Keratinocyte (primary cell): Measurements from ENCODE around the gene TECPR1. TPM values are rescaled to one million over a fixed set of nuclear protein-coding genes. Genes with fewer than 3 reads are reported as not detected.

Experiments used
- DNase-seq: peaks from one replicate; pipeline ENCODE4 v3.0.0-alpha.2; 2011; ENCODE audit warnings: low read depth, missing footprints, low spot score
- FAIRE-seq: peaks from 2 replicates; lab custom pipeline; 2011; peaks lifted over from hg19 to GRCh38; lab: Jason Lieb, UNC
- H2AFZ ChIP-seq: 2 replicates; pipeline ENCODE4 v1.6.0; 2012; ENCODE audit warnings: low read length, control low read depth, inconsistent platforms; ENCODE audit not compliant: control insufficient read depth
- H3K27ac ChIP-seq: 2 replicates; pipeline ENCODE4 v1.5.1; 2011; ENCODE audit warnings: low read length; ENCODE audit not compliant: control insufficient read depth, insufficient read depth
- H3K27me3 ChIP-seq: 3 replicates; pipeline ENCODE4 v1.6.0; 2011; ENCODE audit warnings: low read length; ENCODE audit not compliant: control insufficient read depth, insufficient read depth; ENCODE audit errors: extremely low read depth
- H3K36me3 ChIP-seq, 2 experiments: 2 replicates in 1 of 2; 3 replicates in 1 of 2; pipeline ENCODE4 v1.5.1; 2011; ENCODE audit warnings: low read length in 2 of 2, mild to moderate bottlenecking in 1 of 2; ENCODE audit not compliant: control insufficient read depth in 2 of 2, insufficient read depth in 2 of 2; ENCODE audit errors: extremely low read depth in 1 of 2
- H3K4me1 ChIP-seq: 3 replicates; pipeline ENCODE4 v1.5.1; 2011; ENCODE audit warnings: low read length; ENCODE audit not compliant: control insufficient read depth, insufficient read depth; ENCODE audit errors: extremely low read depth
- H3K4me2 ChIP-seq: 3 replicates; pipeline ENCODE4 v1.6.0; 2011; ENCODE audit warnings: low read depth, low read length; ENCODE audit not compliant: control insufficient read depth, insufficient read depth; ENCODE audit errors: extremely low read depth
- H3K4me3 ChIP-seq, 3 experiments: fragments of 200-600 bp in 1 of 3; sonication (generic) in 1 of 3; 2 replicates in 2 of 3; 3 replicates in 1 of 3; pipeline ENCODE4 v1.5.1; 2011 to 2016; ENCODE audit warnings: low read length in 3 of 3, mild to moderate bottlenecking in 3 of 3, control low read depth in 2 of 3, inconsistent platforms in 1 of 3, low read depth in 1 of 3, mixed read lengths in 1 of 3, mixed run types in 1 of 3, moderate library complexity in 1 of 3; ENCODE audit not compliant: control insufficient read depth in 2 of 3, insufficient read depth in 2 of 3; ENCODE audit errors: extremely low read depth in 1 of 3
- H3K79me2 ChIP-seq: 2 replicates; pipeline ENCODE4 v1.6.0; 2012; ENCODE audit warnings: low read length; ENCODE audit not compliant: control insufficient read depth, insufficient read depth
- H3K9ac ChIP-seq: 3 replicates; pipeline ENCODE4 v1.6.0; 2011; ENCODE audit warnings: low read length; ENCODE audit not compliant: control insufficient read depth, insufficient read depth; ENCODE audit errors: extremely low read depth
- H3K9me1 ChIP-seq: 3 replicates; pipeline ENCODE4 v1.6.0; 2011; ENCODE audit warnings: low read length; ENCODE audit not compliant: control insufficient read depth, insufficient read depth; ENCODE audit errors: extremely low read depth
- H3K9me3 ChIP-seq: 2 replicates; pipeline ENCODE4 v1.5.1; 2012; ENCODE audit warnings: low read depth, low read length; ENCODE audit not compliant: control insufficient read depth
- H4K20me1 ChIP-seq: 3 replicates; pipeline ENCODE4 v1.6.0; 2011; ENCODE audit warnings: low read length; ENCODE audit not compliant: control insufficient read depth, insufficient read depth; ENCODE audit errors: extremely low read depth
- EZH2 ChIP-seq: IDR thresholded peaks from one replicate; pipeline ENCODE4 v1.6.1; 2012; ENCODE audit warnings: inconsistent platforms, mild to moderate bottlenecking, low read length, moderate library complexity
- dilution Hi-C: fragments of 300-500 bp; cut with MboI; formaldehyde crosslinking; loops from one replicate; pipeline ENCODE4 v1.7.0; 2020; ENCODE audit warnings: low sequenced_read_pairs; ENCODE audit not compliant: extremely low pct_ligation_motif_present
- polyA plus RNA-seq, 5 experiments: library from polyadenylated mRNA; depleted of rRNA in 3 of 5; stranded (reverse) in 3 of 5; stranded (forward) in 1 of 5; unstranded in 1 of 5; fragments of >200 nt; gene quantifications; 1 replicate in 1 of 5; 2 replicates in 3 of 5; 3 replicates in 1 of 5; pipeline versions ENCODE4 v1.2.1 to v1.2.3, GENCODE V29; 2011 to 2012; ENCODE audit warnings: missing spikeins in 2 of 5, low read depth in 1 of 5, low replicate concordance in 1 of 5
- TF ChIP-seq, protein P1 (sequence below), 3 experiments: IDR thresholded peaks in 1 of 3; conservative IDR thresholded peaks in 1 of 3; optimal IDR thresholded peaks in 1 of 3; 2 replicates in 2 of 3; 3 replicates in 1 of 3; pipeline versions ENCODE3 to v1.5.1; 2011; ENCODE audit warnings: low read length in 3 of 3, mild to moderate bottlenecking in 3 of 3, moderate library complexity in 2 of 3, control low read depth in 1 of 3, inconsistent platforms in 1 of 3; ENCODE audit not compliant: insufficient read depth in 2 of 3; ENCODE audit errors: extremely low read depth in 1 of 3

TECPR1 gene
- polyA plus RNA-seq, 1 donor (not counting 4 experiments of a cell fraction or from before 2014, with no cell fraction given): 2.4 TPM

- H3K27ac ChIP-seq: no peak overlapping the region
- DNase-seq: no peak
Observed at GRCh38 chr7:98296833-98297232, 44.8 kb upstream of the TECPR1 start.

DNA sequence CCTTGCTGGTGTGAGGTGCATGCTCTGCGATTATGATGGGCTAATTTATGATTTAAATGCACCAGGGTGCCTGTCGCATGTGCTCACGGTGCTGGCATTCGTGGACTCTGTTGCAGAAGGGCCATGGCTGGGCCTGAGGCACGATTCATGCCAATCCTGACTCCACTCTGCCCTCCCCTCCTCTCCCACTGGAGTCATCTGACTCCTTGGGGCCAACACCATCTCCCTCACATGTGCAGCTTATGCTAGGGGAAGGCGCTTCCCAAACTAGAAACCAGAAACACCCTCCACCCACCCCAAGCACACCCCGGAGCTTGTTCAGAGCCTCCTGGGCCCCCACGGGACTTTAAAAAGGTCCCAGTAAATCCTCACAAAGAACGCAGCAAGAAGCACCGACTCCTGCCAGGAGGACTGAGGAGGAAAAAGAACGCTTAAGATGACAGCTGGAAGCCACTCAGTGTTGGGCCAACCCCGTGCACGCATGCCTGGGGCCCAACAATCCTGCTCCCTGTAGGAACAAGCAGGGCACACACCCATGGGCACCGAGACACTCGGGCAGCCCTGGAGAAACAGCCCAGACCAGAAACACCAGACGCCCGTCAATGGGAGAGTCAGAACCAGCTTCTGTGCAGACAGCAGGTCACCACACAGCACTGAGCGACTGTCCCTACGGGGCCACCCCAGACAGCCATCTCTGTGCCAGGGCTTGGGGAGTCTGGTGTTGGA is 43.6 kb upstream of the TECPR1 start:
- peaks cover 34 to 39% of the 10 kb centered on the region in 2 experiments for H3K36me3 ChIP-seq
- dilution Hi-C loops: no loop called here

More at GRCh38 chr7:98296833-98297232, 44.8 kb upstream of the TECPR1 start:
- H3K27me3 ChIP-seq: no peaks in the 10 kb centered on the region
- peaks cover 15% of the 10 kb centered on the region for H4K20me1 ChIP-seq
- peaks cover 12% of the 10 kb centered on the region for H3K4me1 ChIP-seq
- no peak overlapping the region for H3K4me3 ChIP-seq
- H3K36me3 ChIP-seq: peaks cover 35 to 43% of the 10 kb centered on the region in 2 experiments
- no peak for FAIRE-seq
- no peak overlapping the region for H2AFZ ChIP-seq
- peaks cover 3% of the 10 kb centered on the region for H3K79me2 ChIP-seq
- no peak overlapping the region for H3K9ac ChIP-seq
- H3K4me2 ChIP-seq: no peak overlapping the region
- dilution Hi-C loops: no loop called here
- no peaks in the 10 kb centered on the region for H3K9me1 ChIP-seq
- TF ChIP-seq, protein P1, sequence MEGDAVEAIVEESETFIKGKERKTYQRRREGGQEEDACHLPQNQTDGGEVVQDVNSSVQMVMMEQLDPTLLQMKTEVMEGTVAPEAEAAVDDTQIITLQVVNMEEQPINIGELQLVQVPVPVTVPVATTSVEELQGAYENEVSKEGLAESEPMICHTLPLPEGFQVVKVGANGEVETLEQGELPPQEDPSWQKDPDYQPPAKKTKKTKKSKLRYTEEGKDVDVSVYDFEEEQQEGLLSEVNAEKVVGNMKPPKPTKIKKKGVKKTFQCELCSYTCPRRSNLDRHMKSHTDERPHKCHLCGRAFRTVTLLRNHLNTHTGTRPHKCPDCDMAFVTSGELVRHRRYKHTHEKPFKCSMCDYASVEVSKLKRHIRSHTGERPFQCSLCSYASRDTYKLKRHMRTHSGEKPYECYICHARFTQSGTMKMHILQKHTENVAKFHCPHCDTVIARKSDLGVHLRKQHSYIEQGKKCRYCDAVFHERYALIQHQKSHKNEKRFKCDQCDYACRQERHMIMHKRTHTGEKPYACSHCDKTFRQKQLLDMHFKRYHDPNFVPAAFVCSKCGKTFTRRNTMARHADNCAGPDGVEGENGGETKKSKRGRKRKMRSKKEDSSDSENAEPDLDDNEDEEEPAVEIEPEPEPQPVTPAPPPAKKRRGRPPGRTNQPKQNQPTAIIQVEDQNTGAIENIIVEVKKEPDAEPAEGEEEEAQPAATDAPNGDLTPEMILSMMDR (optimal IDR thresholded peaks at IDR 0.05 in 1 of 3, IDR thresholded peaks at IDR 0.05 in 1 of 3, conservative IDR thresholded peaks at IDR 0.05 in 1 of 3; ENCODE audit: extremely low read depth in 1 of 3, insufficient read depth in 2 of 3, low read length in 3 of 3): peak in 1 of 3 experiments; percentile 3
- TF ChIP-seq EZH2: no peak
- H3K9me3 ChIP-seq: no peaks in the 10 kb centered on the region

More for the DNA sequence above, 43.6 kb upstream of the TECPR1 start:
- Histone ChIP-seq H3K27ac (no peak overlapping the region), H3K4me1 (peaks cover 12% of the 10 kb centered on the region), H3K4me3 (no peak overlapping the region), H3K9ac (no peak overlapping the region), H4K20me1 (peaks cover 15% of the 10 kb centered on the region), H2AFZ (no peak overlapping the region), H3K9me1 (no peaks in the 10 kb centered on the region), H3K27me3 (no peaks in the 10 kb centered on the region), H3K9me3 (no peaks in the 10 kb centered on the region), H3K4me2 (no peak overlapping the region), H3K79me2 (peaks cover 8% of the 10 kb centered on the region)
- no peak for FAIRE-seq
- TF ChIP-seq, protein P1 (optimal IDR thresholded peaks at IDR 0.05 in 1 of 3, IDR thresholded peaks at IDR 0.05 in 1 of 3, conservative IDR thresholded peaks at IDR 0.05 in 1 of 3; ENCODE audit: extremely low read depth in 1 of 3, insufficient read depth in 2 of 3, low read length in 3 of 3): no peak
- TF ChIP-seq EZH2: no peak
- no peak for DNase-seq
